Vagina (tissue), 2 donors: ENCODE results near the gene ADCY1. TPM values are rescaled to one million over a fixed set of nuclear protein-coding genes. Genes with fewer than 3 reads are reported as not detected.

Experiments
- DNase-seq, 2 donors: peaks; one replicate each; pipeline ENCODE4 v3.0.0-alpha.2; 2017; ENCODE audit errors: extremely low spot score in 2 of 2
- H3K27ac ChIP-seq: fragments of 200-600 bp; sonication (generic); one replicate; pipeline ENCODE4 v1.5.1; 2019
- H3K27me3 ChIP-seq: fragments of 200-600 bp; sonication (generic); one replicate; pipeline ENCODE4 v1.5.1; 2019
- H3K36me3 ChIP-seq, 2 donors: fragments of 200-600 bp; sonication (generic); one replicate each; pipeline ENCODE4 v1.5.1; 2017 to 2019
- H3K4me1 ChIP-seq: fragments of 200-600 bp; sonication (generic); one replicate; pipeline ENCODE4 v1.5.1; 2019
- H3K4me3 ChIP-seq, 2 donors: fragments of 200-600 bp; sonication (generic); 1 replicate in 1 of 2; 2 replicates in 1 of 2; pipeline ENCODE4 v1.5.1; 2016 to 2019
- H3K9me3 ChIP-seq: fragments of 200-600 bp; sonication (generic); one replicate; pipeline ENCODE4 v1.5.1; 2019
- CTCF ChIP-seq, 3 experiments: fragments of 450-650 bp in 2 of 3; fragments of 200-600 bp in 1 of 3; sonication (generic) in 1 of 3; IDR thresholded peaks; one replicate each; pipeline ENCODE4 v1.5.1; 2017 to 2019; ENCODE audit warnings: antibody characterized with exemption in 3 of 3, mild to moderate bottlenecking in 2 of 3, moderate library complexity in 2 of 3
- POLR2A ChIP-seq, 2 donors: fragments of 450-650 bp; IDR thresholded peaks; one replicate each; pipeline ENCODE4 v1.6.1; 2017; ENCODE audit warnings: antibody characterized with exemption in 2 of 2, mild to moderate bottlenecking in 2 of 2, moderate library complexity in 2 of 2
- POLR2AphosphoS5 ChIP-seq, 2 donors: sonication (generic); formaldehyde crosslinking; IDR thresholded peaks; one replicate each; pipeline ENCODE4 v1.9.0; 2017; ENCODE audit warnings: antibody characterized with exemption in 2 of 2, mild to moderate bottlenecking in 2 of 2, low read depth in 1 of 2; ENCODE audit not compliant: insufficient read depth in 1 of 2
- intact Hi-C: fragments of 100-400 bp; cut with DNase I; formaldehyde crosslinking; loops from one replicate; pipeline ENCODE4 v1.15.1; 2023
- total RNA-seq: library from RNA; depleted of rRNA; stranded (reverse); fragments of >200 nt; gene quantifications from one replicate; pipeline ENCODE4 v1.2.3, GENCODE V29; 2016

Gene ADCY1
- total RNA-seq, 1 donor from 2014 or later = 2.5 TPM

GRCh38 chr7:45576249-45576929 is 2.2 kb downstream of the ADCY1 start:
- no peak for TF ChIP-seq CTCF (IDR thresholded peaks at IDR 0.05)
- TF ChIP-seq POLR2AphosphoS5 (IDR thresholded peaks at IDR 0.05; ENCODE audit: insufficient read depth in 1 of 2, low read depth in 1 of 2) = no peak
- TF ChIP-seq POLR2A (IDR thresholded peaks at IDR 0.05) = no peak
- Histone ChIP-seq H3K4me3 (no peak overlapping the region), H3K4me1 (peaks cover 19% of the 10 kb centered on the region), H3K27me3 (no peaks in the 10 kb centered on the region), H3K27ac (no peak overlapping the region), H3K36me3 (no peaks in the 10 kb centered on the region), H3K9me3 (no peaks in the 10 kb centered on the region)
- intact Hi-C loops = no loop called here
- no peak for DNase-seq

GRCh38 chr7:45578022-45578421 is 3.9 kb downstream of the ADCY1 start:
- no peak for DNase-seq
- Histone ChIP-seq H3K9me3 (no peaks in the 10 kb centered on the region), H3K4me3 (no peak overlapping the region), H3K27me3 (no peaks in the 10 kb centered on the region), H3K36me3 (no peaks in the 10 kb centered on the region), H3K4me1 (peaks cover 19% of the 10 kb centered on the region), H3K27ac (no peak overlapping the region)
- intact Hi-C loops = no loop called here
- TF ChIP-seq POLR2A (IDR thresholded peaks at IDR 0.05) = no peak
- TF ChIP-seq POLR2AphosphoS5 (IDR thresholded peaks at IDR 0.05; ENCODE audit: insufficient read depth in 1 of 2, low read depth in 1 of 2) = no peak
- TF ChIP-seq CTCF (IDR thresholded peaks at IDR 0.05) = no peak

- TF ChIP-seq POLR2A (IDR thresholded peaks at IDR 0.05) (no peak), CTCF (IDR thresholded peaks at IDR 0.05) (no peak), POLR2AphosphoS5 (IDR thresholded peaks at IDR 0.05; ENCODE audit: insufficient read depth in 1 of 2, low read depth in 1 of 2) (no peak)
- Histone ChIP-seq H3K36me3 (no peaks in the 10 kb centered on the region), H3K4me1 (peaks cover 19% of the 10 kb centered on the region), H3K9me3 (no peaks in the 10 kb centered on the region), H3K4me3 (no peak overlapping the region), H3K27me3 (no peaks in the 10 kb centered on the region), H3K27ac (no peak overlapping the region)
- intact Hi-C loops = no loop called here
- DNase-seq = no peak
Measured at GRCh38 chr7:45578467-45578866, 4.3 kb downstream of the ADCY1 start.

- H3K27me3 ChIP-seq = no peaks in the 10 kb centered on the region
- no peaks in the 10 kb centered on the region for H3K36me3 ChIP-seq
- H3K4me3 ChIP-seq = no peak overlapping the region
- TF ChIP-seq POLR2A (IDR thresholded peaks at IDR 0.05) (no peak), POLR2AphosphoS5 (IDR thresholded peaks at IDR 0.05; ENCODE audit: insufficient read depth in 1 of 2, low read depth in 1 of 2) (no peak), CTCF (IDR thresholded peaks at IDR 0.05) (no peak)
- no peak for DNase-seq
- H3K9me3 ChIP-seq = no peaks in the 10 kb centered on the region
- intact Hi-C loops = no loop called here
- no peak overlapping the region for H3K27ac ChIP-seq
- peaks cover 19% of the 10 kb centered on the region for H3K4me1 ChIP-seq
Measured at GRCh38 chr7:45579391-45579801, 5.2 kb downstream of the ADCY1 start.

- Histone ChIP-seq H3K4me3 (no peak overlapping the region), H3K36me3 (no peaks in the 10 kb centered on the region), H3K27ac (no peak overlapping the region), H3K27me3 (no peaks in the 10 kb centered on the region), H3K4me1 (peaks cover 12% of the 10 kb centered on the region), H3K9me3 (no peaks in the 10 kb centered on the region)
- intact Hi-C loops = no loop called here
- no peak for DNase-seq
- TF ChIP-seq POLR2A (IDR thresholded peaks at IDR 0.05) (no peak), CTCF (IDR thresholded peaks at IDR 0.05) (no peak), POLR2AphosphoS5 (IDR thresholded peaks at IDR 0.05; ENCODE audit: insufficient read depth in 1 of 2, low read depth in 1 of 2) (no peak)
Measured at GRCh38 chr7:45580053-45580872, 6.1 kb downstream of the ADCY1 start.
